HG03432 (cell line): ENCODE data around the gene ZNF804A.

Source experiments
- ATAC-seq: cut with Tn5 transposase; IDR thresholded peaks from one replicate; pipeline ENCODE4 v1.9.1; 2021; ENCODE audit warnings: mild to moderate bottlenecking, moderate library complexity; ENCODE audit not compliant: unreplicated experiment

ZNF804A gene

GRCh38 chr2:184610891-184611290 is 12.6 kb downstream of the ZNF804A start:
- ATAC-seq: no peak

DNA sequence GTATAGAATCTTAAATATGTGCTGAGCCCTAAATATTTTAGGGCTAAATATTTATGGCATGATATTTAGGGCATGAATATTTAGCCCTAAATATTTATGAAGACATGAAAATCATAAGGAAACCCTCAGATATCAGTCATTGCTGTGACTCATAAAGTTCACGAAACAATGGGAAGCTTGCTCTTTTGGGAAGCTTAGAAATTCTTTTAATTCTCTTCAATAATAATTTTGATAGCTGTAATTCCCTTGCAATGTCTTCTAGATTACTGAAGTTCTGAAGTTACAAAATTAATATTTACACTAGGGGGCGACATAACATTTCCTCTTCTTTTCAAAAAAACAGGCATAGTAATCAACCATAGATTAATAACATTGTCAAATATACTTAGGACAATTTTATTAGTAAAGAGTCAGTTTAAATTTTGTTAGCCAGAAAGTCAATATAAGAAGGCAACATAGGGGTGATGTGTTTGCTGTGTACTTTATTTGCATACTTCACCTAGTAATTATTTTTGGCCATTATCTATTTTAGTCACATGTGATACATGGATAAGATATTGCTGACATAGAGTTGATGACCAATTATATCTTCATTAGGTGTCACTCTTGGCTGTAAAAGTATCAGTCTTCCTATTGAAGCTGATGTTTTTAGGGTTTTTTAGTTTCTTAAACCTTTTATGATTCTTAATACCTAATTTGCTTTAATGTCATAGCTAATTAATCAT is 13.2 kb downstream of the ZNF804A start:
- no peak for ATAC-seq

DNA sequence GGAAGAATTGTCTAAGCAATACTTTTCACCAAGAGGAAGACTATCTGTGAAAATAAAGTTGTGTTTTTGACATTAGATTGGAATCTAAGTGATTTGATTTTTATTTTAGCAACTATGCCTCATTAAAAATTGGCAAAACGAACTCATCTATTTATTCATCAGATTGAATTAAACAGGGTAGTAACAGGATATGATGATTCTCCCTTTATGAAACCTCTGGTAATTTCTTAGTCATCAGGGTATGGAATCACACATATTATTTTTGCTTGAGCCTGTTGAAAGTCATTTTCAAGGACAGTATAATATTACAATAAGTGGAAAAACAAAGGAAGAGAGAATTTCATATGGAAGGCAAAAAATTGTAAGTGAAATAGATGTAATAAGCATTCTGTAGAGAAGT is 22.0 kb downstream of the ZNF804A start:
- no peak for ATAC-seq

DNA sequence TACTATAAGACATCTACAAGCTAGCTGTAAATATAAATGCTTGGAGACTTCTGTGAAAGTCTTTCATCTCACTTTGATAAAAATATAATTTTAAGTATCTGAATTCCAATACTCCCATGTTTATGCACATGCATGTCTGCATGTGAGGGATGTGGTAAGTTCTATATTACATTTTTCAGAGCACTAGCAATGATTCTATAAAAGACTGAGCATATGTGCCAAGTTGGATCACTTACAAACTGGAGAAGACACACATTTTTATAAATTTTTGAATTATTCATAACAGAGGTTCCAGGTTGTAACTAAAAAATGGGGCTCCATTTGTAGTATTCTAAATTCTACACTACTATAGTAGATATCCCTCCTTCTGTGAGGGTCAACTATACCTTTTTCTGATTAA is 26.0 kb downstream of the ZNF804A start:
- ATAC-seq: no peak

DNA sequence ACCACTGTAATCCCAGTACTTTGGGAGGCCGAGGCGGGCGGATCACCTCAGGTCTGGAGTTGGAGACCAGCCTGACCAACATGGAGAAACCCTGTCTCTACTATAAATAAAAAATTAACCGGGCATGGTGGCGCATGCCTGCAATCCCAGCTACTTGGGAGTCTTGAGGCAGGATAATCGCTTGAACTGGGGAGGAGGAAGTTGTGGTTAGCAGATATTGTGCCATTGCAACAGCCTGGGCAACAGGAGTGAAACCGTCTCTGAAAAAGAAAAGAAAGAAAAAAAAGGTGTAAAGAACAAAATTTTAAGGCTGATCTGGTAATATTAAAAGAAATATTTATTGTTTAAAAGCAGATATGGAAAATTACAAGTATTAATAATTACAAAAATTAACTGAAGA is 29.7 kb downstream of the ZNF804A start:
- ATAC-seq: no peak

DNA sequence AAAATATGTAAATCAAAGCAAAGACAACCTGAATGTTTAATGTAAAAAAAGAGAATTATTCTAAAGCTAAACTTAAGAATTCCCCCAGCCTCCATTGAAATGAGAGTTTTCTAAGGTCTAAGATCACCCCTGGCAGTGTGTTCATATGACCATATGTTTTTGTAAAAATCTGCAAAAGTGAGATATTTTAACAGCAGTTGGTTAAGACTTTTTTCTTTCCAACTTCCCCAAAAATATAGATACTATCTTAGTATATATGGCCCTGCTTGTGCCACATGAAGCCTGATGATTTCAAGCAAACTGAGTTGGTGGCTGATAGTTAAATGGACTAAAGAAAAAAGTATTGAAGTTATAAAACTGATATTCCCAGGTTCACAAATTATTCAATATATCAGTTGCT is 35.4 kb downstream of the ZNF804A start:
- no peak for ATAC-seq

GRCh38 chr2:184637781-184638180 is 39.5 kb downstream of the ZNF804A start:
- no peak for ATAC-seq

- no peak for ATAC-seq
These were observed 46.4 kb downstream of the ZNF804A start for GRCh38 chr2:184644685-184645084.

GRCh38 chr2:184646177-184646576 is 47.8 kb downstream of the ZNF804A start:
- ATAC-seq: peak; percentile 89

DNA sequence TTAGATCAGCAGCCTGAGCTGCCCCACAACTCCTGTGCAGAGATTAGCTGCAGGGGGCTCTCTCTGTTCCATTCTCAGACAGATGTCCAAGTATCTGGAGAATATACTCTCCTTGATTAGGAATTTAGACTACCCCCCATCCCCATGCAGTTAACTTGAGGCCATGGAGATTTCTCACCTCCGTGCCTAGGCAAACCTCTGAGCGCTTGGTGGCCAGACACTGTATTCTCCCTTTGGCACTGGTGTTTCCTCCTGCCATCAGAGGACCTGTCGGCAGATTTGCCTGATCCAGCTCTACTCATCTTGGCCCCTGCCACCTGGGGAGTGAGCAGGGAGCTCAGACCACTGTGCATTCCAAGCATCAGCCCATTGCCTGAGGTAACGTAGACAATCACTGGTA is 48.3 kb downstream of the ZNF804A start:
- no peak for ATAC-seq

DNA sequence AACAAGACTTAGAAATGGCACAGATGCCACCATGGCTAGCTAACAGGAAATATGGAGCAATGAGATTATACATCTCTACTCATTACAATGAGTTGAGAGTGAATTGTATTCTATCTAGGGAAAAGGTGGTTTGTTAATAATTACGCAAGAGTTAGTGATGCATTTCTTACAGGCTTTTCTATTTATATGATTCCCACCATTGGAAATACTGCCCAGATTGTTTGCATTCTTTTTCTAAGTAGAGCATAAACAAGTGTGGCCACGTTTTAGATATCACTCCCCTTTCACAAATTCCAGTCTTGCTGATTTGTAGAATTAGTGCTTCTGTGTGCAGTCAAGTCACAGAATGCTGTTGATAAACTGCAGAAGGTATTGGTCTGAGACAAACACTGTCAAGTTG is 56.6 kb downstream of the ZNF804A start:
- ATAC-seq: no peak

DNA sequence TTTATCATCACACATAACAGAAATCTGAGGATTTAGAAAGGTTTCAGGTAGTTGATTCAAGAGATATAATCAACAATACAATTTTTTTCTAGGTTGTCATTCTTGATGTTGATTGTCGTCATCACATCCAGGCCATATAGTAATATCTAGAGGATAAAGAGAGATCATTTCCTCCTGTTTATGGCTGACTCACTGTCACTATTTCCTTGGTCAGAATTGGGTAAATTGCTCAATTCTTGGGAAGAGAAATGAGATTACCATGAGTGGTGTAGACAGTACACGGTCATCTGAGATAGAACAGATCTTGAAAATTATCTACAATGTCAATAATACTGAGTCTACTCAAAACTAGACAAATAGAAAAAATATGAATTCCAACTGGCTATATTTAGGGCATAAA is 78.8 kb downstream of the ZNF804A start:
- ATAC-seq: no peak

- ATAC-seq: no peak
These were observed 81.1 kb downstream of the ZNF804A start for GRCh38 chr2:184679219-184680018.

GRCh38 chr2:184680825-184681224 is 82.5 kb downstream of the ZNF804A start:
- no peak for ATAC-seq

GRCh38 chr2:184681642-184682321 is 83.5 kb downstream of the ZNF804A start:
- ATAC-seq: no peak

- no peak for ATAC-seq
These were observed 85.6 kb downstream of the ZNF804A start for GRCh38 chr2:184683911-184684310.

DNA sequence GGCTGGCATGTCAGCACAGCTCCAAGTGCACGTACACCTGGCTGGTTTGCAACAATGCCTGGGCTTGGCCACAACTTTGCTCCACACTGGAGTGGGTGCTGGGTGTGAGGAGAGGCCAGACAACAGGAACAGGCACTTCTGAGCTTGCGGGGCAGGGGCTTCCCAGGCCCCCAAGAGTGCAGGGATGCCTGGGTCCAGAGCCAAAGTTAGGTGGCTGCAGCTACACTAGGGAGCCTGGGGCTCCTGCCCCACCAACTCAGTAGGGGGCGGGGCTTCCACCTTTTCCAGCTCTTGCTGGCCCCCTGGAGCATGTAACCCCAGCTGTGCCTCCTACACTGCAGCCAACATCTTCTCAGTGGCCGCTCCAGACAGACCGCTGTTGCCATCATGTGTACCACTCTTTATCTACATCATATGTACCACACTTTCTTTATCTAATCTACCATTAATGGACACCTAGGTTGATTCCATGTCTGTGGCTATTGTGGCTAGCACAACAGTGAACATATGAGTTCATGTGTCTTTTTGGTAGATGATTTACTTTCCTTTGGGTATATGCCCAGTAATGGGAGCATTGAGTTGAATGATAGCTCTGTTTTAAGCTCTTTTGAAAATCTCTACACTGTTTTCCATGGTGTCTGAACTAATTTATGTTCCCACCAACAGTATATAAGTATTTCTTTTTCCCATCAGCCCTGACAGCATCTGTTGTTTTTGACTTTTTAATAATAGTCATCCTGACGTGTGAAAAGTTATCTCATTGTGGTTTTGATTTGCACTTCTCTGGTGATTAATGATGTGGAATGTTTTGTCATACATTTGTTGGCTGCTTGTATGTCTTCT is 87.9 kb downstream of the ZNF804A start:
- ATAC-seq: peak; percentile 41

DNA sequence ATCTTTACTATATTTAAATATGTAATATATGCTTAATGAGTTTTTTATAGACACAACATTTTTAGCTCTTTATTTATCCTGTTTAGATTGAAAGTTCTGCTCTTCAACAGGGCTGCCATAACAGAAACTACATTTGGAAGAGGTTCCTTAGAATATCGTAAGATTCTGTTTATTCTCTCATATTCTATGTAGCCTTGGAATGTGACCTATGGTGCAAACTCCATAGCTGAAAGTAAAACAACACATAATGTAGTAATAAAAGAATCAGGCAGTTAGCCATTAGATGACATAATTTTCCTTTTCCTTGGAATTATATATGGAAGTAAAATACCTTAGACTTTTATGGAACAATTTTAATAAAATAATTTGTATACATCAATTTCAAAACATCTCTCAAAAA is 91.3 kb downstream of the ZNF804A start:
- no peak for ATAC-seq

- no peak for ATAC-seq
These were observed 93.9 kb downstream of the ZNF804A start for GRCh38 chr2:184692141-184692734.

GRCh38 chr2:184696644-184697043 is 98.3 kb downstream of the ZNF804A start:
- no peak for ATAC-seq

DNA sequence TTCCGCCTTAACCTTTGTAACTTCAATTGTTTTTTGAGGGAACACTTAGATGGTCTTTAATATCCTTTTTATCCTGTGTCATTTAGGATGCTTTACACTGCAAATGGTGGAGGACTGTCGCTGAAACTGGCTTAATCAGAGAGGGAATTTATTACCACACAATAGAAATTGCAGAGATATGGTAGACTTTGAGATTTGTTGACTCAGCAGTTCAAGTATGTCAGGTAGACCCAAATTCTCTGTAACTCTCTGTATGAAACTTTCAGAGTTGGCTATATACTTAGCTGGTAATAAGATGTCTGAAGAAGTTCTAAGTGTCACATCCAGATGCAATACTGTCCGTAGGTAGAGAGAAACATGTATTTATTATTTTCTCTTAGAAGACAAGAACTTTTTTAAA is 100.1 kb downstream of the ZNF804A start:
- no peak for ATAC-seq
